HCT116 (cell line): ENCODE measurements around the gene BRD4. TPM values are rescaled to one million over a fixed set of nuclear protein-coding genes. Genes with fewer than 3 reads are reported as not detected.

Source experiments
- ATAC-seq: fragments of 200-7000 bp; cut with Tn5 transposase; 2 replicates; pipeline ENCODE4 v1.9.1; 2020; ENCODE audit warnings: mild to moderate bottlenecking, moderate library complexity
- BruUV-seq: library from RNA; stranded (reverse); fragments of 400-500 nt; replicated peaks from 2 replicates; lab custom pipeline; 2021; lab: Mats Ljungman, UMichigan
- CTCF ChIA-PET: fragments of 300-600 bp; sonication (Branson Sonifier 250); formaldehyde crosslinking; loops from one replicate; lab custom pipeline; 2021; ENCODE audit warnings: antibody characterized with exemption; lab: Charles Lee
- POLR2A ChIA-PET: fragments of 300-600, 350-600 bp; sonication (Branson Sonifier 250); formaldehyde crosslinking; loops from one replicate; lab custom pipeline; 2021; ENCODE audit warnings: antibody characterized with exemption; lab: Charles Lee
- RAD21 ChIA-PET, 2 experiments: fragments of 300-600 bp; sonication (Branson Sonifier 250); formaldehyde crosslinking; loops; one replicate each; lab custom pipeline; 2023; ENCODE audit warnings: low total read pairs in 2 of 2; ENCODE audit not compliant: uncharacterized antibody in 2 of 2, unreplicated experiment in 2 of 2, low non-redundant PET in 1 of 2; lab: Charles Lee
- DNase-seq: peaks from one replicate; pipeline ENCODE4 v3.0.0-alpha.2; 2010; ENCODE audit warnings: low read depth, low spot score
- H2AFZ ChIP-seq: fragments of 200-600 bp; shearing (Covaris generic), sonication (generic); 2 replicates; pipeline ENCODE4 v1.6.1; 2017; ENCODE audit warnings: low read depth, mixed run types, mixed read lengths, antibody characterized with exemption, low read length; ENCODE audit not compliant: poor library complexity, severe bottlenecking
- H3K27ac ChIP-seq: 2 replicates; pipeline ENCODE4 v1.5.1; 2012; ENCODE audit warnings: low read depth, low read length
- H3K27me3 ChIP-seq: fragments of 200-600 bp; sonication (generic); 2 replicates; pipeline ENCODE4 v1.6.1; 2016; ENCODE audit warnings: mixed run types, low read length, mixed read lengths; ENCODE audit not compliant: insufficient read depth
- H3K36me3 ChIP-seq, 2 experiments: fragments of 200-500 bp in 1 of 2; fragments of 200-600 bp in 1 of 2; sonication (Bioruptor generic) in 1 of 2; sonication (generic) in 1 of 2; 2 replicates each; pipeline versions ENCODE4 v1.5.1 to v1.6.1; 2014 to 2016; ENCODE audit warnings: low read length in 2 of 2, inconsistent platforms in 1 of 2, mixed read lengths in 1 of 2, mixed run types in 1 of 2; ENCODE audit not compliant: insufficient read depth in 2 of 2, control insufficient read depth in 1 of 2
- H3K4me1 ChIP-seq, 2 experiments: fragments of 200-600 bp in 1 of 2; sonication (generic) in 1 of 2; 2 replicates each; pipeline versions ENCODE4 v1.5.1 to v1.6.1; 2012 to 2017; ENCODE audit warnings: low read length in 2 of 2, inconsistent platforms in 1 of 2, mild to moderate bottlenecking in 1 of 2, mixed read lengths in 1 of 2, mixed run types in 1 of 2, moderate library complexity in 1 of 2; ENCODE audit not compliant: insufficient read depth in 2 of 2, control insufficient read depth in 1 of 2
- H3K4me2 ChIP-seq: fragments of 200-600 bp; sonication (generic); 2 replicates; pipeline ENCODE4 v1.6.1; 2017; ENCODE audit warnings: mixed run types, low read length, mixed read lengths
- H3K4me3 ChIP-seq, 2 experiments: fragments of 200-600 bp in 1 of 2; sonication (generic) in 1 of 2; replicated peaks in 1 of 2; 2 replicates each; pipeline ENCODE4 v1.5.1; 2011 to 2016; ENCODE audit warnings: low read length in 2 of 2, control low read depth in 1 of 2, low read depth in 1 of 2, mild to moderate bottlenecking in 1 of 2, mixed read lengths in 1 of 2, mixed run types in 1 of 2
- H3K79me2 ChIP-seq: fragments of 200-600 bp; sonication (generic); 2 replicates; pipeline ENCODE4 v1.6.1; 2017; ENCODE audit warnings: mild to moderate bottlenecking, mixed run types, low read length, moderate library complexity, mixed read lengths; ENCODE audit not compliant: insufficient read depth
- H3K9ac ChIP-seq: fragments of 200-600 bp; sonication (generic); 2 replicates; pipeline ENCODE4 v1.6.1; 2016; ENCODE audit warnings: low read length, mixed read lengths
- H3K9me2 ChIP-seq: fragments of 200-600 bp; sonication (generic), shearing (Covaris generic); 2 replicates; pipeline ENCODE4 v1.6.1; 2017; ENCODE audit warnings: mixed run types, mild to moderate bottlenecking, moderate library complexity; ENCODE audit not compliant: insufficient read depth
- H3K9me3 ChIP-seq, 2 experiments: fragments of 200-500 bp in 1 of 2; fragments of 200-600 bp in 1 of 2; sonication (Bioruptor generic) in 1 of 2; sonication (generic) in 1 of 2; 2 replicates each; pipeline ENCODE4 v1.6.1; 2014 to 2017; ENCODE audit warnings: low read length in 2 of 2, mixed read lengths in 2 of 2, inconsistent platforms in 1 of 2, low read depth in 1 of 2, mild to moderate bottlenecking in 1 of 2, mixed run types in 1 of 2, moderate library complexity in 1 of 2; ENCODE audit not compliant: control insufficient read depth in 1 of 2, insufficient read depth in 1 of 2
- H4K20me1 ChIP-seq: fragments of 200-600 bp; sonication (generic), shearing (Covaris generic); 2 replicates; pipeline ENCODE4 v1.6.1; 2017; ENCODE audit warnings: mixed run types, mild to moderate bottlenecking, moderate library complexity; ENCODE audit not compliant: insufficient read depth
- CBX3 ChIP-seq: IDR thresholded peaks from 2 replicates; pipeline ENCODE4 v1.6.1; 2012; ENCODE audit warnings: low read depth
- CEBPB ChIP-seq: IDR thresholded peaks from 2 replicates; pipeline ENCODE4 v1.6.1; 2012; ENCODE audit warnings: low read depth
- EGR1 ChIP-seq: IDR thresholded peaks from 2 replicates; pipeline ENCODE4 v1.6.1; 2012; ENCODE audit warnings: low read depth
- ELF1 ChIP-seq: IDR thresholded peaks from 2 replicates; pipeline ENCODE4 v1.6.1; 2012; ENCODE audit warnings: low read depth, borderline replicate concordance
- EZH2 ChIP-seq: fragments of 200-600 bp; sonication (generic); IDR thresholded peaks from 2 replicates; pipeline ENCODE4 v1.6.1; 2017; ENCODE audit warnings: antibody characterized with exemption, mixed run types
- EZH2phosphoT487 ChIP-seq: fragments of 200-600 bp; IDR thresholded peaks from 2 replicates; pipeline ENCODE4 v1.6.1; 2018; ENCODE audit warnings: antibody characterized with exemption, borderline replicate concordance
- FOSL1 ChIP-seq: IDR thresholded peaks from 2 replicates; pipeline ENCODE4 v1.6.1; 2012; ENCODE audit warnings: low read depth
- JUND ChIP-seq: IDR thresholded peaks from 2 replicates; pipeline ENCODE4 v1.6.1; 2012
- POLR2AphosphoS5 ChIP-seq: IDR thresholded peaks from 2 replicates; pipeline ENCODE4 v1.6.1; 2011; ENCODE audit warnings: mild to moderate bottlenecking, low read depth, low read length, moderate library complexity
- RAD21 ChIP-seq: IDR thresholded peaks from 2 replicates; pipeline ENCODE4 v1.6.1; 2012; ENCODE audit warnings: low read depth, mild to moderate bottlenecking
- SIN3A ChIP-seq: IDR thresholded peaks from 2 replicates; pipeline ENCODE4 v1.6.1; 2012; ENCODE audit warnings: low read depth
- SP1 ChIP-seq: IDR thresholded peaks from 2 replicates; pipeline ENCODE4 v1.6.1; 2012; ENCODE audit warnings: low read depth
- SRF ChIP-seq: IDR thresholded peaks from 2 replicates; pipeline ENCODE4 v1.6.1; 2012; ENCODE audit warnings: low read depth
- TCF7L2 ChIP-seq: IDR thresholded peaks from 2 replicates; pipeline ENCODE4 v1.7.0; 2011; ENCODE audit warnings: borderline replicate concordance, inconsistent platforms; ENCODE audit not compliant: insufficient read depth, insufficient read length; ENCODE audit errors: extremely low read depth
- YY1 ChIP-seq: IDR thresholded peaks from 2 replicates; pipeline ENCODE4 v1.6.1; 2011; ENCODE audit warnings: low read length, low read depth, moderate library complexity, mild to moderate bottlenecking; ENCODE audit not compliant: insufficient replicate concordance; ENCODE audit errors: extremely low read depth
- ZNF274 ChIP-seq: fragments of 200-500 bp; sonication (Bioruptor generic); IDR thresholded peaks from 2 replicates; pipeline ENCODE4 v1.6.1; 2014; ENCODE audit warnings: mild to moderate bottlenecking, low read depth, low read length, inconsistent platforms
- intact Hi-C: fragments of 100-400 bp; cut with micrococcal nuclease; formaldehyde crosslinking; loops from 2 replicates; pipeline ENCODE4 v1.10.0; 2022
- total RNA-seq: library from RNA; stranded (reverse); gene quantifications from one replicate; pipeline ENCODE4 v1.2.1, GENCODE V29; 2021; ENCODE audit not compliant: unreplicated experiment
- TF ChIP-seq, protein P1 (sequence below): IDR thresholded peaks from 2 replicates; pipeline ENCODE4 v1.6.1; 2012
- TF ChIP-seq, protein P2 (sequence below): IDR thresholded peaks from 2 replicates; pipeline ENCODE4 v1.6.1; 2012; ENCODE audit warnings: low read depth
- TF ChIP-seq, protein P3 (sequence below): IDR thresholded peaks from 2 replicates; pipeline ENCODE4 v1.6.1; 2011; ENCODE audit warnings: mild to moderate bottlenecking, low read length, moderate library complexity; ENCODE audit not compliant: insufficient replicate concordance; ENCODE audit errors: extremely low read depth
- TF ChIP-seq, protein P4 (sequence below), 3 experiments: fragments of 200-600 bp in 1 of 3; sonication (generic) in 1 of 3; IDR thresholded peaks in 2 of 3; conservative IDR thresholded peaks in 1 of 3; 2 replicates each; pipeline ENCODE4 v1.5.1; 2012 to 2017; ENCODE audit warnings: low read depth in 2 of 3, low read length in 2 of 3, antibody characterized with exemption in 1 of 3, borderline replicate concordance in 1 of 3, control low read depth in 1 of 3, mild to moderate bottlenecking in 1 of 3, mixed read lengths in 1 of 3, mixed run types in 1 of 3, moderate library complexity in 1 of 3; ENCODE audit not compliant: insufficient read depth in 1 of 3

Gene BRD4
- total RNA-seq, 1 experiment from 2014 or later, result 52.9 TPM

DNA sequence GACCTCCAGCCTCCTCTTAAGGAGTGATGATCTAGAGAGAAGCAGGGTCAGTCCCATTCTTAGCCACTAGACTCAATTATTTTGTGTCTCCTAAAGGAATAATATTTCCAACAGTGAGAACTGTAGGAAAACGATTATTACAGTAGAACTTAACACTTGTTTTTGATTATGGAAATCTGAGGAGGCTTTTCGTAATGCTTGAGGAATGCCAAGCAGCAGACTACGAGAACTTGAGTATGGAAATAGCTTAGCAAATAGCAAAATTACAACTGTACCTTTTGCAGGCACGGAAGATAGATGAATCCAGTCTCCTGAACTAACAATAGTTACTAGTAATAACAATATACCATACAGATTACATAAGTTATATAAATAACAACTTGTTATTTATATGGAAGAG lies 12.2 kb downstream of the BRD4 start:
- no peak overlapping the region for H2AFZ ChIP-seq
- no TSS peak for BruUV-seq
- TF ChIP-seq CEBPB (no peak), YY1 (no peak), EZH2 (no peak), POLR2AphosphoS5 (no peak), TCF7L2 (no peak), CBX3 (no peak), SP1 (no peak), RAD21 (no peak), ZNF274 (no peak), EGR1 (no peak), SRF (no peak), EZH2phosphoT487 (no peak), SIN3A (no peak), FOSL1 (no peak), JUND (no peak), ELF1 (no peak)
- TF ChIP-seq, protein P1, sequence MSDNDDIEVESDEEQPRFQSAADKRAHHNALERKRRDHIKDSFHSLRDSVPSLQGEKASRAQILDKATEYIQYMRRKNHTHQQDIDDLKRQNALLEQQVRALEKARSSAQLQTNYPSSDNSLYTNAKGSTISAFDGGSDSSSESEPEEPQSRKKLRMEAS, result no peak
- TF ChIP-seq, protein P2, sequence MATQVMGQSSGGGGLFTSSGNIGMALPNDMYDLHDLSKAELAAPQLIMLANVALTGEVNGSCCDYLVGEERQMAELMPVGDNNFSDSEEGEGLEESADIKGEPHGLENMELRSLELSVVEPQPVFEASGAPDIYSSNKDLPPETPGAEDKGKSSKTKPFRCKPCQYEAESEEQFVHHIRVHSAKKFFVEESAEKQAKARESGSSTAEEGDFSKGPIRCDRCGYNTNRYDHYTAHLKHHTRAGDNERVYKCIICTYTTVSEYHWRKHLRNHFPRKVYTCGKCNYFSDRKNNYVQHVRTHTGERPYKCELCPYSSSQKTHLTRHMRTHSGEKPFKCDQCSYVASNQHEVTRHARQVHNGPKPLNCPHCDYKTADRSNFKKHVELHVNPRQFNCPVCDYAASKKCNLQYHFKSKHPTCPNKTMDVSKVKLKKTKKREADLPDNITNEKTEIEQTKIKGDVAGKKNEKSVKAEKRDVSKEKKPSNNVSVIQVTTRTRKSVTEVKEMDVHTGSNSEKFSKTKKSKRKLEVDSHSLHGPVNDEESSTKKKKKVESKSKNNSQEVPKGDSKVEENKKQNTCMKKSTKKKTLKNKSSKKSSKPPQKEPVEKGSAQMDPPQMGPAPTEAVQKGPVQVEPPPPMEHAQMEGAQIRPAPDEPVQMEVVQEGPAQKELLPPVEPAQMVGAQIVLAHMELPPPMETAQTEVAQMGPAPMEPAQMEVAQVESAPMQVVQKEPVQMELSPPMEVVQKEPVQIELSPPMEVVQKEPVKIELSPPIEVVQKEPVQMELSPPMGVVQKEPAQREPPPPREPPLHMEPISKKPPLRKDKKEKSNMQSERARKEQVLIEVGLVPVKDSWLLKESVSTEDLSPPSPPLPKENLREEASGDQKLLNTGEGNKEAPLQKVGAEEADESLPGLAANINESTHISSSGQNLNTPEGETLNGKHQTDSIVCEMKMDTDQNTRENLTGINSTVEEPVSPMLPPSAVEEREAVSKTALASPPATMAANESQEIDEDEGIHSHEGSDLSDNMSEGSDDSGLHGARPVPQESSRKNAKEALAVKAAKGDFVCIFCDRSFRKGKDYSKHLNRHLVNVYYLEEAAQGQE, result no peak
- TF ChIP-seq, protein P3, sequence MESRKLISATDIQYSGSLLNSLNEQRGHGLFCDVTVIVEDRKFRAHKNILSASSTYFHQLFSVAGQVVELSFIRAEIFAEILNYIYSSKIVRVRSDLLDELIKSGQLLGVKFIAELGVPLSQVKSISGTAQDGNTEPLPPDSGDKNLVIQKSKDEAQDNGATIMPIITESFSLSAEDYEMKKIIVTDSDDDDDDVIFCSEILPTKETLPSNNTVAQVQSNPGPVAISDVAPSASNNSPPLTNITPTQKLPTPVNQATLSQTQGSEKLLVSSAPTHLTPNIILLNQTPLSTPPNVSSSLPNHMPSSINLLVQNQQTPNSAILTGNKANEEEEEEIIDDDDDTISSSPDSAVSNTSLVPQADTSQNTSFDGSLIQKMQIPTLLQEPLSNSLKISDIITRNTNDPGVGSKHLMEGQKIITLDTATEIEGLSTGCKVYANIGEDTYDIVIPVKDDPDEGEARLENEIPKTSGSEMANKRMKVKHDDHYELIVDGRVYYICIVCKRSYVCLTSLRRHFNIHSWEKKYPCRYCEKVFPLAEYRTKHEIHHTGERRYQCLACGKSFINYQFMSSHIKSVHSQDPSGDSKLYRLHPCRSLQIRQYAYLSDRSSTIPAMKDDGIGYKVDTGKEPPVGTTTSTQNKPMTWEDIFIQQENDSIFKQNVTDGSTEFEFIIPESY, result no peak
- TF ChIP-seq, protein P4, sequence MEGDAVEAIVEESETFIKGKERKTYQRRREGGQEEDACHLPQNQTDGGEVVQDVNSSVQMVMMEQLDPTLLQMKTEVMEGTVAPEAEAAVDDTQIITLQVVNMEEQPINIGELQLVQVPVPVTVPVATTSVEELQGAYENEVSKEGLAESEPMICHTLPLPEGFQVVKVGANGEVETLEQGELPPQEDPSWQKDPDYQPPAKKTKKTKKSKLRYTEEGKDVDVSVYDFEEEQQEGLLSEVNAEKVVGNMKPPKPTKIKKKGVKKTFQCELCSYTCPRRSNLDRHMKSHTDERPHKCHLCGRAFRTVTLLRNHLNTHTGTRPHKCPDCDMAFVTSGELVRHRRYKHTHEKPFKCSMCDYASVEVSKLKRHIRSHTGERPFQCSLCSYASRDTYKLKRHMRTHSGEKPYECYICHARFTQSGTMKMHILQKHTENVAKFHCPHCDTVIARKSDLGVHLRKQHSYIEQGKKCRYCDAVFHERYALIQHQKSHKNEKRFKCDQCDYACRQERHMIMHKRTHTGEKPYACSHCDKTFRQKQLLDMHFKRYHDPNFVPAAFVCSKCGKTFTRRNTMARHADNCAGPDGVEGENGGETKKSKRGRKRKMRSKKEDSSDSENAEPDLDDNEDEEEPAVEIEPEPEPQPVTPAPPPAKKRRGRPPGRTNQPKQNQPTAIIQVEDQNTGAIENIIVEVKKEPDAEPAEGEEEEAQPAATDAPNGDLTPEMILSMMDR (IDR thresholded peaks at IDR 0.05 in 2 of 3, conservative IDR thresholded peaks at IDR 0.05 in 1 of 3; ENCODE audit: borderline replicate concordance in 1 of 3, insufficient read depth in 1 of 3, low read depth in 2 of 3, low read length in 2 of 3), result no peak
- no peaks in the 10 kb centered on the region for H3K9me3 ChIP-seq
- H3K27me3 ChIP-seq, result no peaks in the 10 kb centered on the region
- RAD21 ChIA-PET, result no interaction called here
- DNase-seq (no peak), ATAC-seq (no peak)
- H3K9ac ChIP-seq, result no peak overlapping the region
- H3K4me1 ChIP-seq, result no peaks in the 10 kb centered on the region; a peak in 1 of 4 replicates
- CTCF ChIA-PET, result no interaction called here
- H3K27ac ChIP-seq, result no peak overlapping the region
- H3K9me2 ChIP-seq, result no peaks in the 10 kb centered on the region
- intact Hi-C loops, result loop anchor here (2.0 kb wide), 1 partner anchor 29 kb away; no protein-coding TSS in a partner anchor
- H3K4me3 ChIP-seq, result no peak overlapping the region
- H3K36me3 ChIP-seq, result no peaks in the 10 kb centered on the region
- H3K4me2 ChIP-seq, result no peak overlapping the region
- H3K79me2 ChIP-seq, result peaks cover 96% of the 10 kb centered on the region
- H4K20me1 ChIP-seq, result peaks cover 20% of the 10 kb centered on the region
- POLR2A ChIA-PET, result no interaction called here
